Naive thymus-derived CD8-positive, alpha-beta T cell (primary cell): ENCODE results near the gene CCDC57. TPM values are rescaled to one million over a fixed set of nuclear protein-coding genes. Genes with fewer than 3 reads are reported as not detected.

Experiments
- ATAC-seq, 2 donors: fragments of 150-1000 bp; cut with Tn5 transposase in 1 of 2; sonication (Bioruptor Pico), chemical (Tn5 transposase) in 1 of 2; 1 replicate in 1 of 2; 2 replicates in 1 of 2; pipeline ENCODE4 v1.10.0; 2021; ENCODE audit warnings: mild to moderate bottlenecking in 2 of 2, moderate library complexity in 2 of 2
- POLR2A ChIA-PET: fragments of 350-600 bp; sonication (Branson Sonifier 250); formaldehyde crosslinking; loops from one replicate; lab custom pipeline; 2021; ENCODE audit warnings: antibody characterized with exemption; lab: Charles Lee
- DNase-seq, 10 donors: peaks; one replicate each; pipeline versions ENCODE4 v3.0.0 to v3.0.0-alpha.2; 2020 to 2022
- H3K27ac Mint-ChIP-seq, 10 donors: one replicate each; pipeline ENCODE4 v1.8.0; 2020 to 2022; ENCODE audit warnings: mild to moderate bottlenecking in 10 of 10, mixed read lengths in 10 of 10, moderate library complexity in 4 of 10, inconsistent platforms in 1 of 10
- H3K27me3 Mint-ChIP-seq, 5 donors: one replicate each; pipeline ENCODE4 v1.8.0; 2021 to 2022; ENCODE audit warnings: mixed read lengths in 5 of 5
- H3K36me3 Mint-ChIP-seq, 3 donors: one replicate each; pipeline ENCODE4 v1.8.0; 2020 to 2022; ENCODE audit warnings: mixed read lengths in 3 of 3, mild to moderate bottlenecking in 2 of 3, inconsistent platforms in 1 of 3
- H3K4me1 Mint-ChIP-seq, 4 donors: one replicate each; pipeline ENCODE4 v1.8.0; 2021 to 2022; ENCODE audit warnings: mixed read lengths in 4 of 4
- H3K4me3 Mint-ChIP-seq, 10 donors: one replicate each; pipeline ENCODE4 v1.8.0; 2020 to 2022; ENCODE audit warnings: mild to moderate bottlenecking in 10 of 10, mixed read lengths in 10 of 10, moderate library complexity in 6 of 10, inconsistent platforms in 1 of 10
- H3K9me3 Mint-ChIP-seq, 9 donors: one replicate each; pipeline ENCODE4 v1.8.0; 2020 to 2022; ENCODE audit warnings: mixed read lengths in 9 of 9, mild to moderate bottlenecking in 3 of 9, inconsistent platforms in 1 of 9, moderate library complexity in 1 of 9
- polyA plus RNA-seq, 3 donors: library from polyadenylated mRNA; unstranded; fragments of 300-500 nt; fragmentation: Illumina TruSeq; gene quantifications; one replicate each; pipeline ENCODE4 v1.2.3, GENCODE V29; 2021
- total RNA-seq, 8 experiments: library from RNA in 2 of 8; stranded (reverse) in 2 of 8; gene quantifications; one replicate each; pipeline ENCODE4 v1.2.3 and lab custom pipeline; 2021 to 2026

The CCDC57 gene
- total and polyA plus RNA-seq, 5 experiments from 2014 or later = 39.6 to 80.0 (median 53.5) TPM

GRCh38 chr17:82058230-82058854 lies 154.3 kb downstream of the CCDC57 start:
- POLR2A ChIA-PET = no interaction called here
- Mint-ChIP-seq H3K4me3 (no peak overlapping the region), H3K36me3 (peaks cover 0 to 25% (median 1%) of the 10 kb centered on the region in 3 donors), H3K9me3 (no peaks in the 10 kb centered on the region), H3K4me1 (peaks cover 0 to 14% (median 2%) of the 10 kb centered on the region in 4 donors), H3K27me3 (no peaks in the 10 kb centered on the region), H3K27ac (peak overlapping the region in 4 of 10 donors; percentile 41 to 75 (median 52))
- ATAC-seq = no peak
- peak in 1 of 10 donors; percentile 54 for DNase-seq

DNA sequence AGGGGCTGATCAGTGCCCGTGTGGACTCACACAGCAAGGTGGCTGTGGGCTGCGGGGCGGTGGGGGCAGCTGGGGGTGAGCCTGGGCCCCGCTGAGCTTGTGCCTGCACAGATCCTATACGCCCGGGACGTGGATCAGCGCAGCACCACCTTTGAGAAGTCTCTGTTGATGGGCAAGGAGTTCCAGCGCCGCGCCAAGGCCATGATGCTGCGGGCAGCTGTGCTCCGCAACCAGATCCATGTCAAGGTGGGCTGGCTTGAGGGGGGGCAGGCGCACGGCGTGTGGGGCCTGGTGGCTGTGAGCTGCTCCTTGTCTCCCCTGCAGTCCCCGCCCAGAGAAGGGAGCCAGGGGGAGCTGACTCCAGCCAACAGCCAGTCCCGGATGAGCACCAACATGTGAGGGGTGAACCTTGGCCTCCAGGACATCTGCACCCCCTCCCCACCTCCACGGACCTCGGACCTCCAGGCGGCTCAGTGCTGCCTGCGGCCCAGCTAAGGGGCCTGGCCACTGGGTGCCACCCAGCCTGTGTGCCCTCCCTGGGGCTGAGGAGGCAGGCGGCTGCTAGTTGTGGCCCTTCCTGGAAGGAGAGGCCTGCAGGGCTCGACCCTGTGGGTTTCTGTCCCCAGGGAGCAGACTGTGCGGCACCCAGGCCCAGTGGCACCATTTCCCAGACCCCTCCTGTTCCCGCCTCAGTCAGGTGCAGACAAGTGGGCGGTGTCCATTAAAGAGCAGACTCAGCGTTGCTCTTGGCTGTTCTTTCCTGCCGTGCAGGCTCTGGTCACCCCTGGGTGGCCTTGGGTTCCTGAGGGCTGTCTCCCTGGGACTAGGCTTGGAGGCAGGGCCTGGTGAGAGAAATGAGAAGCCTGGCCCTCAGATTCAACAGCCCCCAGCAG lies 155.7 kb downstream of the CCDC57 start:
- ATAC-seq (no peak), DNase-seq (peak in 1 of 10 donors; percentile 62)
- Mint-ChIP-seq H3K27ac (no peak overlapping the region), H3K9me3 (no peaks in the 10 kb centered on the region), H3K27me3 (no peaks in the 10 kb centered on the region), H3K4me3 (peak overlapping the region in 1 of 10 donors; percentile 6), H3K4me1 (peaks cover 0 to 20% (median 6%) of the 10 kb centered on the region in 4 donors), H3K36me3 (peaks cover 0 to 25% (median 1%) of the 10 kb centered on the region in 3 donors)
- POLR2A ChIA-PET = interaction anchor here (0.7 to 3.7 kb wide), 3 partner anchors 8 to 57 kb away, joined by 3 to 15 read pairs (median 3); partner anchors contain the start of genes DCXR and DUS1L

GRCh38 chr17:82055965-82056728 lies 156.5 kb downstream of the CCDC57 start:
- H3K36me3 Mint-ChIP-seq = peaks cover 0 to 23% (median 1%) of the 10 kb centered on the region in 3 donors
- H3K4me3 Mint-ChIP-seq = peak overlapping the region in 1 of 10 donors; percentile 6
- H3K9me3 Mint-ChIP-seq = no peaks in the 10 kb centered on the region
- peaks cover 0 to 20% (median 6%) of the 10 kb centered on the region in 4 donors for H3K4me1 Mint-ChIP-seq
- DNase-seq (peak in 1 of 10 donors; percentile 45), ATAC-seq (no peak)
- POLR2A ChIA-PET = interaction anchor here (0.6 to 3.7 kb wide), 3 partner anchors 9 to 228 kb away, joined by 3 to 15 read pairs (median 3); partner anchors contain the start of gene DUS1L
- H3K27ac Mint-ChIP-seq = peak overlapping the region in 1 of 10 donors; percentile 34
- H3K27me3 Mint-ChIP-seq = no peaks in the 10 kb centered on the region

GRCh38 chr17:82055023-82055964 lies 157.3 kb downstream of the CCDC57 start:
- peak overlapping the region in 1 of 10 donors; percentile 55 for H3K27ac Mint-ChIP-seq
- H3K27me3 Mint-ChIP-seq = no peaks in the 10 kb centered on the region
- peaks cover 4 to 26% (median 11%) of the 10 kb centered on the region in 4 donors for H3K4me1 Mint-ChIP-seq
- POLR2A ChIA-PET = interaction anchor here (3.7 kb wide), 1 partner anchor 10 kb away, joined by 15 read pairs; the partner anchor contains the start of gene DUS1L
- DNase-seq (no peak), ATAC-seq (no peak)
- H3K9me3 Mint-ChIP-seq = no peaks in the 10 kb centered on the region
- H3K36me3 Mint-ChIP-seq = peaks cover 0 to 22% (median 1%) of the 10 kb centered on the region in 3 donors
- peak overlapping the region in 4 of 10 donors; percentile 18 to 75 (median 40) for H3K4me3 Mint-ChIP-seq

DNA sequence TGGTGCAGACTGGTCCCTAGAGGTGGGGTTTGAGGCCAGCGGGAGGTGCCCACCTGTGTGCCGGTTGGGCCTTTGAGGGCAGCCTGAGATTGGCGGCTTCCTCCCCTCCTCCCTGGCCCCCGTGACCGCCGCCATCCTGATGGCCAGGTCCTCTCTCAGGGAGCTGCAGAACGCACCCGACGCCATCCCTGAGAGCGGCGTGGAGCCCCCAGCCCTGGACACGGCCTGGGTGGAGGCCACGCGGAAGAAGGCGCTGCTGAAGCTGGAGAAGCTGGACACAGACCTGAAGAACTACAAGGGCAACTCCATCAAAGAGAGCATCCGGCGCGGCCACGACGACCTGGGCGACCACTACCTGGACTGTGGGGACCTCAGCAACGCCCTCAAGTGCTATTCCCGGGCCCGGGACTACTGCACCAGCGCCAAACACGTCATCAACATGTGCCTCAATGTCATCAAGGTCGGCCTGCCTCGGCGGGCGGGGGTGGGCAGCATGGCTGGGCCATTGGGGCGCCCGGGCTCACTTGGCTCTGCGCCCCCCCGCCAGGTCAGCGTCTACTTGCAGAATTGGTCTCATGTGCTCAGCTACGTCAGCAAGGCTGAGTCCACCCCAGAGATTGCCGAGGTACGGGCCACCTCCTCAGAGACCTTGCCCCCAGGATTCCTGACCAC lies 158.2 kb downstream of the CCDC57 start:
- DNase-seq (peak in 1 of 10 donors; percentile 58), ATAC-seq (no peak)
- H3K27me3 Mint-ChIP-seq = no peaks in the 10 kb centered on the region
- no peak overlapping the region for H3K27ac Mint-ChIP-seq
- H3K36me3 Mint-ChIP-seq = peaks cover 0 to 19% (median 0%) of the 10 kb centered on the region in 3 donors
- POLR2A ChIA-PET = interaction anchor here (3.7 kb wide), 1 partner anchor 11 kb away, joined by 15 read pairs; the partner anchor contains the start of gene DUS1L
- H3K4me3 Mint-ChIP-seq = peak overlapping the region in 2 of 10 donors; percentile 55 to 75
- H3K4me1 Mint-ChIP-seq = peaks cover 4 to 30% (median 14%) of the 10 kb centered on the region in 4 donors
- H3K9me3 Mint-ChIP-seq = no peaks in the 10 kb centered on the region

DNA sequence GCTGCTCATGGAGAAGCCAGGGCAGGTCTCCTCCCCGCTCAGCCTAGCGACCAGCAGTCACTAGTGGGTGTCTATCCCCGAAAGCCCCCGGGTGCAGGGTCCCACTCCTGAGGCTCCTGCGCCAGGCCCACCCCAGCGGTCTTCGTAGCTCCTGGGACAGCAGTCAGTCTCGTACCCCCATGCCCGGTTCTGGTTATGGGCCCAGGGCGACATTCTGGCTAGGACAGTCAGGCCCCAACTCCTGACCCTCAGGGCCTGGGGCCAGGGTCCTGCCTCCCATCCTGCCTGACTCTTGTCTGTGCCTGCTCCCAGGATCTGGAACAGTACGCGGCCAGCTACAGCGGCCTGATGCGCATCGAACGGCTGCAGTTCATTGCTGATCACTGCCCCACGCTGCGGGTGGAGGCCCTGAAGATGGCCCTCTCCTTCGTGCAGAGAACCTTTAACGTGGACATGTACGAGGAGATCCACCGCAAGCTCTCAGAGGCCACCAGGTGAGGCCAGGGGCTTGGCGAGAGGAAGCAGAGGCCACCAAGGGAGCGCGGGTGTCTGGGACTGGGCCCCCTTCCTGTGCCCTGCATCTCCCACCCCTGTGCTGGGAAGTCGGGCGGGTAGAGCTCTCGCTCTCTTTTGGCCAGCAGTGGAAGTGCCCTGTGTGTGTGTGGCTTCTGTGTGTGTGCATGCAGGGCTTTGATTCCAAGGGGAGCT lies 158.9 kb downstream of the CCDC57 start:
- peak overlapping the region in 8 of 10 donors; percentile 24 to 80 (median 44) for H3K27ac Mint-ChIP-seq
- POLR2A ChIA-PET = interaction anchor here (5.0 kb wide), 1 partner anchor 12 kb away, joined by 38 read pairs; the partner anchor contains the start of gene DUS1L
- DNase-seq (peak in 1 of 10 donors; percentile 57), ATAC-seq (no peak)
- peaks cover 0 to 18% (median 0%) of the 10 kb centered on the region in 3 donors for H3K36me3 Mint-ChIP-seq
- H3K9me3 Mint-ChIP-seq = no peaks in the 10 kb centered on the region
- H3K4me3 Mint-ChIP-seq = peak overlapping the region; percentile 15 to 86 (median 79)
- peaks cover 4 to 32% (median 14%) of the 10 kb centered on the region in 4 donors for H3K4me1 Mint-ChIP-seq
- H3K27me3 Mint-ChIP-seq = no peaks in the 10 kb centered on the region

- DNase-seq (no peak), ATAC-seq (no peak)
- Mint-ChIP-seq H3K4me3 (peak overlapping the region; percentile 70 to 86 (median 79)), H3K9me3 (no peaks in the 10 kb centered on the region), H3K27me3 (no peaks in the 10 kb centered on the region), H3K27ac (peak overlapping the region in 9 of 10 donors; percentile 24 to 80 (median 48)), H3K4me1 (peaks cover 4 to 32% (median 14%) of the 10 kb centered on the region in 4 donors), H3K36me3 (peaks cover 0 to 15% (median 0%) of the 10 kb centered on the region in 3 donors)
- POLR2A ChIA-PET = interaction anchor here (2.0 to 5.0 kb wide), 2 partner anchors 12 to 18 kb away, joined by 4 to 38 read pairs; partner anchors contain the start of gene DUS1L
Observed at GRCh38 chr17:82053130-82053529, 159.5 kb downstream of the CCDC57 start.

DNA sequence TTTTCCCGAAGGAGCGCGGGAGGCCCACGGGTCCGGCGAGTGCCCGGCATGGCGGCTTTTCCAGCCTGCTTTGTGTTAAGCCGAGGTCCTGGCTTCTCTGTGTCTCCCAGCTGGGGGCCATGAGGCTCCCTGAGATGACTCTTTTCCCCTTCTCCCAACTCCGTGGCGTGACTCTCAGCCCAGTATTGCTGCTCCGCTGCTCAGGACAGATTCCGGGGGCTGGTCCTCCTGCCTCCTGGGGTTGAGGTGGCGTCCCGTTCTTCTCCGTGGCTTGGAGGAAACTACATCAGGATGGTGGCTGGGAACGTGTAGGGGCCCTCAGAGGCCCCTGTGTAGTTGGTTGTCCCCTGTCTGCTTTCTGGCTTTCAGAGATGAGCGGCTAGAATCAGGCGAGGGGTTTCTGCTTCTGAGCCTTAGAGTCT lies 160.0 kb downstream of the CCDC57 start:
- peak overlapping the region; percentile 70 to 86 (median 79) for H3K4me3 Mint-ChIP-seq
- H3K27me3 Mint-ChIP-seq = no peaks in the 10 kb centered on the region
- H3K36me3 Mint-ChIP-seq = peaks cover 0 to 11% (median 0%) of the 10 kb centered on the region in 3 donors

GRCh38 chr17:82051776-82052637 lies 160.6 kb downstream of the CCDC57 start, which contains the start of the genes GPS1 and RFNG:
Gene GPS1, plus strand, starts transcription at chr17:82051898. Its CDS starts 34 bp downstream, at chr17:82051932.
Gene RFNG, minus strand, starts transcription at chr17:82051811. Its CDS starts 45 bp downstream, at chr17:82051766.
- DNase-seq (peak; percentile 68 to 87 (median 80)), ATAC-seq (peak; percentile 95 to 96)
- H3K4me1 Mint-ChIP-seq = peaks cover 0 to 34% (median 17%) of the 10 kb centered on the region in 4 donors
- peak within 1 kb of the TSS; percentile 78 to 91 (median 83) for H3K4me3 Mint-ChIP-seq
- peaks cover 0 to 14% (median 0%) of the 10 kb centered on the region in 3 donors for H3K36me3 Mint-ChIP-seq
- no peaks in the 10 kb centered on the region for H3K27me3 Mint-ChIP-seq
- H3K9me3 Mint-ChIP-seq = no peaks in the 10 kb centered on the region
- POLR2A ChIA-PET = interaction anchor here (0.6 to 5.0 kb wide), 9 partner anchors 10 to 443 kb away, joined by 3 to 38 read pairs (median 4); partner anchors contain the start of genes DCXR and DUS1L
- H3K27ac Mint-ChIP-seq = peak within 1 kb of the TSS; percentile 31 to 89 (median 80)

More for the DNA sequence above, 160.0 kb downstream of the CCDC57 start:
- H3K9me3 Mint-ChIP-seq = no peaks in the 10 kb centered on the region
- ATAC-seq = no peak
- H3K4me1 Mint-ChIP-seq = peaks cover 0 to 32% (median 14%) of the 10 kb centered on the region in 4 donors
- H3K27ac Mint-ChIP-seq = peak overlapping the region in 9 of 10 donors; percentile 18 to 87 (median 72)
- no peak for DNase-seq
- POLR2A ChIA-PET = interaction anchor here (0.8 to 5.0 kb wide), 4 partner anchors 13 to 54 kb away, joined by 3 to 38 read pairs (median 14); partner anchors contain the start of genes DCXR and DUS1L
